GM12875 (cell line): Measurements from ENCODE around the gene LDLRAD4.

Source experiments
- H3K4me3 ChIP-seq: one replicate; pipeline ENCODE4 v1.5.1; 2011; ENCODE audit warnings: low read depth, low read length, control low read depth
- CTCF ChIP-seq: IDR thresholded peaks from 2 replicates; pipeline ENCODE4 v1.5.1; 2011; ENCODE audit warnings: low read depth, mild to moderate bottlenecking, control low read depth, inconsistent platforms, low read length, moderate library complexity, borderline replicate concordance; ENCODE audit not compliant: insufficient read depth

Gene LDLRAD4

GRCh38 chr18:13324880-13325279, 106.3 kb downstream of the LDLRAD4 start:
- H3K4me3 ChIP-seq, result no peak overlapping the region
- no peak for TF ChIP-seq CTCF

GRCh38 chr18:13328213-13328612, 109.7 kb downstream of the LDLRAD4 start:
- no peak overlapping the region for H3K4me3 ChIP-seq
- TF ChIP-seq CTCF, result no peak

GRCh38 chr18:13330996-13331395, 112.4 kb downstream of the LDLRAD4 start:
- TF ChIP-seq CTCF, result no peak

GRCh38 chr18:13331846-13332245, 113.3 kb downstream of the LDLRAD4 start:
- no peak for TF ChIP-seq CTCF

More at GRCh38 chr18:13330996-13331395, 112.4 kb downstream of the LDLRAD4 start:
- H3K4me3 ChIP-seq, result no peak overlapping the region

GRCh38 chr18:13332874-13333273, 114.3 kb downstream of the LDLRAD4 start:
- no peak for TF ChIP-seq CTCF
- no peak overlapping the region for H3K4me3 ChIP-seq

More at GRCh38 chr18:13331846-13332245, 113.3 kb downstream of the LDLRAD4 start:
- H3K4me3 ChIP-seq, result no peak overlapping the region

- H3K4me3 ChIP-seq, result no peak overlapping the region
- no peak for TF ChIP-seq CTCF
Observed at GRCh38 chr18:13335903-13336302, 117.3 kb downstream of the LDLRAD4 start.

GRCh38 chr18:13336841-13337240, 118.3 kb downstream of the LDLRAD4 start:
- no peak for TF ChIP-seq CTCF
- no peak overlapping the region for H3K4me3 ChIP-seq
